ENCODE data around the gene IRAK2. TPM values are rescaled to one million over a fixed set of nuclear protein-coding genes. Genes with fewer than 3 reads are reported as not detected.
"Not testable (repeated sequence)": the region's sequence is repeated elsewhere in the genome, so short reads cannot be mapped to it uniquely, and the experiment has no call there.

IRAK2 gene
- total RNA-seq, 1 donor from 2014 or later, result 41.6 TPM

- DNase-seq (ENCODE audit: extremely low read depth, low read depth, low spot score), result no peak
Observed at GRCh38 chr3:10248984-10249748, 84.4 kb downstream of the IRAK2 start.

GRCh38 chr3:10249833-10250232 is 85.1 kb downstream of the IRAK2 start:
- no peak for DNase-seq (ENCODE audit: extremely low read depth, low read depth, low spot score)

- DNase-seq (ENCODE audit: extremely low read depth, low read depth, low spot score), result no peak
Observed at GRCh38 chr3:10251006-10251405, 86.3 kb downstream of the IRAK2 start.

- DNase-seq (ENCODE audit: extremely low read depth, low read depth, low spot score), result no peak
Observed at GRCh38 chr3:10253731-10254130, 89.0 kb downstream of the IRAK2 start.

- DNase-seq (ENCODE audit: extremely low read depth, low read depth, low spot score), result no peak
Observed at GRCh38 chr3:10255835-10256234, 91.1 kb downstream of the IRAK2 start.

GRCh38 chr3:10259036-10259435 is 94.3 kb downstream of the IRAK2 start:
- no peak for DNase-seq (ENCODE audit: extremely low read depth, low read depth, low spot score)

- no peak for DNase-seq (ENCODE audit: extremely low read depth, low read depth, low spot score)
Observed at GRCh38 chr3:10259798-10260197, 95.1 kb downstream of the IRAK2 start.

GRCh38 chr3:10260211-10260701 is 95.5 kb downstream of the IRAK2 start:
- no peak for DNase-seq (ENCODE audit: extremely low read depth, low read depth, low spot score)

GRCh38 chr3:10262027-10262426 is 97.3 kb downstream of the IRAK2 start:
- no peak for DNase-seq (ENCODE audit: extremely low read depth, low read depth, low spot score)

- no peak for DNase-seq (ENCODE audit: extremely low read depth, low read depth, low spot score)
Observed at GRCh38 chr3:10263646-10264363, 99.1 kb downstream of the IRAK2 start.

GRCh38 chr3:10265833-10266232 is 101.1 kb downstream of the IRAK2 start:
- DNase-seq (ENCODE audit: extremely low read depth, low read depth, low spot score), result no peak

GRCh38 chr3:10266936-10267335 is 102.2 kb downstream of the IRAK2 start:
- not testable (repeated sequence) for DNase-seq (ENCODE audit: extremely low read depth, low read depth, low spot score)

GRCh38 chr3:10268116-10268515 is 103.4 kb downstream of the IRAK2 start:
- no peak for DNase-seq (ENCODE audit: extremely low read depth, low read depth, low spot score)

GRCh38 chr3:10268930-10269329 is 104.2 kb downstream of the IRAK2 start:
- no peak for DNase-seq (ENCODE audit: extremely low read depth, low read depth, low spot score)

- no peak for DNase-seq (ENCODE audit: extremely low read depth, low read depth, low spot score)
Observed at GRCh38 chr3:10269443-10269842, 104.7 kb downstream of the IRAK2 start.

GRCh38 chr3:10272476-10272875 is 107.8 kb downstream of the IRAK2 start:
- not testable (repeated sequence) for DNase-seq (ENCODE audit: extremely low read depth, low read depth, low spot score)

- DNase-seq (ENCODE audit: extremely low read depth, low read depth, low spot score), result no peak
Observed at GRCh38 chr3:10272977-10273376, 108.3 kb downstream of the IRAK2 start.

- DNase-seq (ENCODE audit: extremely low read depth, low read depth, low spot score), result no peak
Observed at GRCh38 chr3:10273702-10274305, 109.1 kb downstream of the IRAK2 start.

GRCh38 chr3:10274601-10275000 is 109.9 kb downstream of the IRAK2 start:
- DNase-seq (ENCODE audit: extremely low read depth, low read depth, low spot score), result no peak

GRCh38 chr3:10277115-10277625 is 112.5 kb downstream of the IRAK2 start:
- DNase-seq (ENCODE audit: extremely low read depth, low read depth, low spot score), result no peak

GRCh38 chr3:10278501-10278900 is 113.8 kb downstream of the IRAK2 start:
- no peak for DNase-seq (ENCODE audit: extremely low read depth, low read depth, low spot score)
